ENCODE measurements around the gene F2.

The F2 gene

GRCh38 chr11:46728659-46729040, 9.6 kb downstream of the F2 start:
- Histone ChIP-seq H3K27me3 (ENCODE audit: insufficient read depth, low read length, poor library complexity, severe bottlenecking) (no peaks in the 10 kb centered on the region), H3K9ac (ENCODE audit: low read depth, low read length, poor library complexity, severe bottlenecking) (no peak overlapping the region), H3K4me1 (ENCODE audit: insufficient read depth, low read length, poor library complexity, severe bottlenecking) (peaks cover 8% of the 10 kb centered on the region), H3K9me2 (replicated peaks; ENCODE audit: low read depth, low read length) (no peaks in the 10 kb centered on the region), H3K4me3 (ENCODE audit: low read length, poor library complexity, severe bottlenecking) (no peak overlapping the region), H3K36me3 (ENCODE audit: insufficient read depth, low read length) (no peaks in the 10 kb centered on the region), H2AFZ (ENCODE audit: low read length) (no peak overlapping the region), H4K20me1 (ENCODE audit: insufficient read depth, low read length, poor library complexity, severe bottlenecking) (no peaks in the 10 kb centered on the region), H3F3A (ENCODE audit: low read depth) (no peaks in the 10 kb centered on the region), H3K9me3 (ENCODE audit: insufficient read depth, low read depth, low read length) (no peaks in the 10 kb centered on the region), H3K4me2 (ENCODE audit: low read depth, low read length, poor library complexity, severe bottlenecking) (no peak overlapping the region), H3K79me2 (ENCODE audit: insufficient read depth, low read length) (no peaks in the 10 kb centered on the region)
- TF ChIP-seq CTCF (conservative IDR thresholded peaks at IDR 0.05; ENCODE audit: low read length) (no peak), EZH2phosphoT487 (IDR thresholded peaks at IDR 0.05; ENCODE audit: borderline replicate concordance) (no peak)

- H3K36me3 ChIP-seq (ENCODE audit: insufficient read depth, low read length): no peaks in the 10 kb centered on the region
- H4K20me1 ChIP-seq (ENCODE audit: insufficient read depth, low read length, poor library complexity, severe bottlenecking): no peaks in the 10 kb centered on the region
- no peaks in the 10 kb centered on the region for H3F3A ChIP-seq (ENCODE audit: low read depth)
- no peak for TF ChIP-seq CTCF (conservative IDR thresholded peaks at IDR 0.05; ENCODE audit: low read length)
- no peak for TF ChIP-seq EZH2phosphoT487 (IDR thresholded peaks at IDR 0.05; ENCODE audit: borderline replicate concordance)
- no peak overlapping the region; the same call in 1 of the 2 replicates for H2AFZ ChIP-seq (ENCODE audit: low read length)
- no peaks in the 10 kb centered on the region for H3K9me2 ChIP-seq (replicated peaks; ENCODE audit: low read depth, low read length)
- no peak overlapping the region for H3K9ac ChIP-seq (ENCODE audit: low read depth, low read length, poor library complexity, severe bottlenecking)
- no peaks in the 10 kb centered on the region for H3K27me3 ChIP-seq (ENCODE audit: insufficient read depth, low read length, poor library complexity, severe bottlenecking)
- peaks cover under 1% of the 10 kb centered on the region for H3K4me1 ChIP-seq (ENCODE audit: insufficient read depth, low read length, poor library complexity, severe bottlenecking)
- H3K4me2 ChIP-seq (ENCODE audit: low read depth, low read length, poor library complexity, severe bottlenecking): no peak overlapping the region
- no peaks in the 10 kb centered on the region for H3K79me2 ChIP-seq (ENCODE audit: insufficient read depth, low read length)
- H3K9me3 ChIP-seq (ENCODE audit: insufficient read depth, low read depth, low read length): no peaks in the 10 kb centered on the region
- H3K4me3 ChIP-seq (ENCODE audit: low read length, poor library complexity, severe bottlenecking): no peak overlapping the region
Measured at GRCh38 chr11:46729110-46730027, 10.4 kb downstream of the F2 start.

GRCh38 chr11:46731545-46731944, 12.5 kb downstream of the F2 start:
- Histone ChIP-seq H3K4me3 (ENCODE audit: low read length, poor library complexity, severe bottlenecking) (no peak overlapping the region), H3K9me3 (ENCODE audit: insufficient read depth, low read depth, low read length) (no peaks in the 10 kb centered on the region), H3K4me2 (ENCODE audit: low read depth, low read length, poor library complexity, severe bottlenecking) (no peak overlapping the region), H3K9me2 (replicated peaks; ENCODE audit: low read depth, low read length) (no peaks in the 10 kb centered on the region), H3K36me3 (ENCODE audit: insufficient read depth, low read length) (no peaks in the 10 kb centered on the region), H2AFZ (ENCODE audit: low read length) (no peak overlapping the region), H3K27me3 (ENCODE audit: insufficient read depth, low read length, poor library complexity, severe bottlenecking) (no peaks in the 10 kb centered on the region), H3F3A (ENCODE audit: low read depth) (no peaks in the 10 kb centered on the region), H4K20me1 (ENCODE audit: insufficient read depth, low read length, poor library complexity, severe bottlenecking) (no peaks in the 10 kb centered on the region), H3K4me1 (ENCODE audit: insufficient read depth, low read length, poor library complexity, severe bottlenecking) (no peaks in the 10 kb centered on the region), H3K79me2 (ENCODE audit: insufficient read depth, low read length) (no peaks in the 10 kb centered on the region), H3K9ac (ENCODE audit: low read depth, low read length, poor library complexity, severe bottlenecking) (no peak overlapping the region)
- no peak for TF ChIP-seq EZH2phosphoT487 (IDR thresholded peaks at IDR 0.05; ENCODE audit: borderline replicate concordance)
- no peak for TF ChIP-seq CTCF (conservative IDR thresholded peaks at IDR 0.05; ENCODE audit: low read length)

Measured in Loucy (cell line).